Measurements from ENCODE around the gene DAPK3.
"Not testable (repeated sequence)": the region's sequence is repeated elsewhere in the genome, so short reads cannot be mapped to it uniquely, and the experiment has no call there.

DAPK3 gene

DNA sequence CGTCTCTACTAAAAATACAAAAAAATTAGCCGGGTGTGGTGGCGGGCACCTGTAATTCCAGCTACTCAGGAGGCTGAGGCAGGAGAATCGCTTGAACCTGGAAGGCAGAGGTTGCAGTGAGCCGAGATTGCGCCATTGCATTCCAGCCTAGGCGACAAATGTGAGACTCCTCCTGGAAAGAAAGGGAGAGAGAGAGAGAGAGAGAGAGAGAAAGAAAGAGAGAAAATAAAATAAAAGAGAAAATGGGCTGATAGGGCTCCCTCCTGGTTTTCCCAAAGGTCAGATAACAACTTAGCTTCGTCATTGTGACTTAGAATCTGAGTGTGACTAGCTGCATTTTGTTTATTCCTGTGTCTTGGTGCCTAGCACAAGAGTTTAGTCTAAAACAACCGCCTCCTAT lies 34.5 kb upstream of the DAPK3 start:
- peak; percentile 60 for DNase-seq (ENCODE audit: low spot score)

DNA sequence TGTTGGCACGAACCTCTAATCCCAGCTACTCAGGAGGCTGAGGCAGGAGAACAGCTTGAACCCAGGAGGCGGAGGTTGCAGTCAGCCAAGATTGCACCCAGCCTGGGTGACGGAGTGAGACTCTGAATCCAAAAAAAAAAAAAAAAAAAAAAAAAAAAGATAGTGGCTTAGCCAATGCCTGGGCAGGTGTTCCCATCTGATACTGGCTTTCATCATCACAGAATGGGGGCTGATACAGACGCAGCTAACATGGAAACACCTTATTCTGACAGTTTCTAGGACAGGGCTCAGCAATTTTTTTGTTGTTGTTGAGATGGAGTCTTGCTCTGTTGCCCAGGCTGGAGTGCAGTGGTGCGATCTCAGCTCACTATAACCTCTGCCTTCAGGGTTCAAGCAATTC lies 29.9 kb upstream of the DAPK3 start:
- DNase-seq (ENCODE audit: low spot score) = peak; percentile 32

DNA sequence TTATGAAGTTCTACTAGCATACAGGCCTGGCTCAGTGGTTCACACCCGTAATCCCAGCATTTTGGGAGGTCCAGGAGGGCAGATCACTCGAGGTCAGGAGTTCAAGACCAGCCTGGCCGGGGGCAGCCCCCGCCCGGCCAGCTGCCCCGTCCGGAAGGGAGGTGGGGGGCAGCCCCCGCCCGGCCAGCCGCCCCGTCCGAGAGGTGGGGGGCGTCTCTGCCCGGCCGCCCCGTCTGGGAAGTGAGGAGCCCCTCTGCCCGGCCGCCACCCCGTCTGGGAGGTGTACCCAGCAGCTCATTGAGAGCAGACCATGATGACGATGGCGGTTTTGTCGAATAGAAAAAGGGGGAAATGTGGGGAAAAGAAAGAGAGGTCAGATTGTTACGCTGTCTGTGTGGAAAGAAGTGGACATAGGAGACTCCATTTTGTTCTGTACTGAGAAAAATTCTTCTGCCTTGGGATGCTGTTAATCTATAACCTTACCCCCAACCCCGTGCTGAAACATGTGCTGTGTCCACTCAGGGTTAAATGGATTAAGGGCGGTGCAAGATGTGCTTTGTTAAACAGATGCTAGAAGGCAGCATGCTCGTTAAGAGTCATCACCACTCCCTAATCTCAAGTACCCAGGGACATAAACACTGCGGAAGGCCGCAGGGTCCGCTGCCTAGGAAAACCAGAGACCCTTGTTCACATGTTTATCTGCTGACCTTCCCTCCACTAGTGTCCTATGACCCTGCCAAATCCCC lies 27.9 kb upstream of the DAPK3 start:
- DNase-seq (ENCODE audit: low spot score) = not testable (repeated sequence)

DNA sequence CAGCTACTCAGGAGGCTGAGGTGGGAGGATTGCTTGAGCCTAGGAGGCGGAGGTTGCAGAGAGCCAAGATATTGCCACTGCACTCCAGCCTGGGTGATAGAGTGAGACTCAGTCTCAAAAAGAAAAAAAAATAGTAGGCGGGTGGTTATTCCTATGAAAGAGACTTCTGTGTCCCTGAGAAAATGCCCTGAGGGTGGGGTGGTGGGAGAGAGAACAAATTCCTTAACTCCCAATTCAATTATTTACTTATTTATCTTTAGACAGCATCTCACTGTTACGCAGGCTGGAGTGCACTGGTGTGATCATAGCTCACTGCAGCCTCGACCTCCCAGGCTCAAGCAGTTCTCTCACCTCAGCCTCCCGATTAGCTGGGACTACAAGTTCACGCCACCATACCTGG lies 24.7 kb upstream of the DAPK3 start:
- DNase-seq (ENCODE audit: low spot score) = no peak

DNA sequence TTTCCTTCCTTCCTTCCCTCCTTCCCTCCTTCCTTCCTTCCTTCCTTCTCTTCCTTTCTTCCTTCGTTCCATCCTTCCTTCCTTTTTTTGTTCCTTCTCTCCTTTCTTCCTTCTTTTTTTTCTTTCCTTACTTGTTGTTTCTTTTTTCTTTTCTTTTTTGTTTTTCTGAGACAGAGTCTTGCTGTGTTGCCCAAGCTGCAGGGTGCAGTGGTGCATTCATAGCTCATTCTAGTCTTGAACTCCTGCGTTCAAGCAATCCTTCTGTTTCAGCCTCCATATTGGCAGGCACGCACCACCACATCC lies 19.9 kb upstream of the DAPK3 start:
- no peak for DNase-seq (ENCODE audit: low spot score)

DNA sequence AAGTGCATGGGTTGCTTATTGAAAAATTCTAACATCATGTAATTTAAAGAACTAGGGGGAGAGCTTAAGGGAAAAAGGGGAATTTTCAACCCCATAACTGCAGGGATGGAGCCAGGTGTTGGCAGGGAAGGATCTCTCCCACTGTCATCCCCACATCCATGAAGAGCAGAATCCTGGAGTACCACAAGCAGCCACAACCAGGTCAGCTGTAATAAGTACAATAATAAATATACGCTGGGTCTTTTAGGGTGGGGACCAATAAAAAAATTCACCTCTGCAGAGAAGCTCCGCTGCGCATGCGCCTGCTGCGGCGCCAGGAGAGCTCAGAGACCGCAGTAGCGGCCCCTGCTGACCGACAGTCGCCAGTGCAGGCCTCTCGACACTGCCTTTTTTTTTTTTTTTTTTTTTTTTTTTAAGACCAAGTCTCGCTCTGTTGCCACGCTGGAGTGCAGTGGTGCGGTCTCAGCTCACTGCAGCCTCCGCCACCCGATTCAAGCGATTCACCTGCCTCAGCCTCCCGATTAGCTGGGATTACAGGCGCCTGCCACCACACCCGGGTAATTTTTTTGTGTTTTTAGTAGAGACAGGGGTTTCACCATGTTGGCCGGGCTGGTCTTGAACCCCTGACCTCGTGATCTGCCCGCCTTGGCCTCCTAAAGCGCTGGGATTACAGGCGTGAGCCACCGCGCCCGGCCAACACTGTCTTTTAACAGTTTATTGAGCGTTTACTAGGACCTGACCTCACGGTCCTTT lies 16.9 kb upstream of the DAPK3 start:
- DNase-seq (ENCODE audit: low spot score) = peak; percentile 92

DNA sequence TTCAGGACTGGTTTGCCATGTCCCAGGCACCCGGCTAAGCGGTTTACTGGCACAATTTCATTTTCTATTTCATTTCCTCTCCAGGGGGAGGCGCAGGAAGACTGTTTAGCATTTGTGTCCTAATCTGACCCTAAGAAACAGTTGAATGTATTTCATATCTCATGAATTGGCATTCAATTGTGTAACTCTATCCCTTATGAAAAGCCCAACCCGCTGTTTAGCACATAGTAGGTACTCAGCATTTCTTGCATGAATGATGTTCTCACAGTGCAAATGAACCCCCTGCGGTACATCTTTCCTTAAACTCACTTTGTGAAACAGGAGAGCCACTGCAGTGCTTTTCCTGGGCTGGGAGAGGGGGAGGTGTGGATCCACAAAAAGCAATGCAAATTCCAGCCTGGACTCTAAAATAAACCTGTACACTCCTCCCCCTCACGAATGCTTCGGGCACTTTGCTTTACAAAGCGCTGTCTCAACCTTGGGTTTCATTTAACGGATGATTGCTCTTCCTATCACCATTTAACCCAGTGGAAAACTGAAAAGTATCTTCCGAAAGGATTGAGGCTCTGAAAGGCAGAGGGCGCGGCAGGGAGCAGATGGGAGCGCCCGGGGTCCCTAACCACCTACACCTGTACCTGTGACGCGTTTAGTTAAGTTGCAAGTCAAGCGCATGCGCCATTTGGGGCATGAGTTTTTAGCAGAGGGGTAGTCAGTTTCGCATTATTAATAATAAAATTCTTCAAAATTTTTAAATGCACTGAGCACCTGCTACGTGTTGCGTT lies 15.6 kb upstream of the DAPK3 start:
- peak; percentile 88 for DNase-seq (ENCODE audit: low spot score)

DNA sequence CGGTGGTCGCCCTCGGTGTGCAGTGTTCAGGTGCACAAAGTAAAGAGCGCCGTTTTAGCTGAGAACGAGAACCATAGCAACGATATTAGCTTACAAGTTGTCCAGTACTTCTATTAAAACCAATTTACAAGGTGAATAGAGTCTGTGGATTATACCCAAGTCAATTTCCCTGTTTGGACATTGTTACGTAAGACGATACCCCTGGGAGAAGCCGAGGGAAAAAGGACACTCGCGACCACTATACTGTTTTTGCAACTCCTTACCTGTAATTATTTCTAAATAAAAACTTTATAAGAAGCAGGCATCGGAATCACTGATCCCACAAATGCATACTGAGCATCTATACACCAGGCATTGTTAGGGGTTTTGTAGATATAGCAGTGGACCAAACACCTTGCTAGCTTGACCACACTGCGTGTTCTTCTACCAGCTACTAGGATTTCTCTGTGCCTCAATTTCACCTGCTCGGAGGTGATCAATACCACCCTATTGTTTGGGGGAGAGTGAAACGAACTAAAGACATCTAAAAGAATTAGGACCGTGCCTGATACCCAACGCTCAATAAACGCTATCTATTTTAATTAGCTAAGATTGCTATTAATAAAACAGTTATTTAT lies 14.9 kb upstream of the DAPK3 start:
- no peak for DNase-seq (ENCODE audit: low spot score)

DNA sequence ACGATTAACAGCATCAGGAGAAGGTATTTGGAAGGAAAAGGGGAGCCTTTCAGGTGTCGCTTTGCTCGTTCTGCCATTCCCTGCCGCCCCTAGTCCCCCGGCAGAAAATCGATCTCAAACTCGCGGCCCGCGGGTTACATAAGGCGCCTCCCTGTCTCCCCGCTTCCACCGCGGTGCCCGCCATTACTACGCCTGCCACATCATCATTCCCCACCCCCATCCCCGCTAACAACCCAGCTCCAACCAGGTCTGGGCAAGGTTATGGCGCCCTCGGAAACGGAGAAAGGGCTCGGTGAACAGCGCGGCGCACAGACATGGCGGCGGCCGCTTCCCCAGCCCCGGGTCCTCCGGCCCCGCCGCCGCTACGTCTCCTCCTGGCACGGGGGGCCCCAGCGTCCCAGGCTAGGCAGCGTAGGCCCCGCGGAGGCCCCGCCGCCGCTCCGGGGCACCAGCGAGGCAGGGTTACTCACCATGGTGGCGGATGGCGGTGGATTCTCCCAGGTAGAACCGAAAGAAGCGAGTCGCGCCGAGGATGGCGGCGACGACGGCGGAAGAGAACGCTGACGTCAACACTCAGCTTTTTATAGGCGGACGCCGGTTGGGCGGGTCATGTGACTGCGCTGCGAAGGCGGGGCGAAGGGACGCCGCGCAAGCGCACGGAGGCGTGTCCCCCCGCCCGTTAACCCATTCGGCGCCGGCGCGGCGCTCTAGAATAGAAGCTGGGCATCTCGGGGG lies 14.2 kb upstream of the DAPK3 start, which contains the start of gene EEF2:
Gene EEF2, minus strand, starts transcription at position 556 of the 735 bp plus-strand sequence. Its CDS starts 83 bp downstream, at position 473.
- peak; percentile 96 for DNase-seq (ENCODE audit: low spot score)

DNA sequence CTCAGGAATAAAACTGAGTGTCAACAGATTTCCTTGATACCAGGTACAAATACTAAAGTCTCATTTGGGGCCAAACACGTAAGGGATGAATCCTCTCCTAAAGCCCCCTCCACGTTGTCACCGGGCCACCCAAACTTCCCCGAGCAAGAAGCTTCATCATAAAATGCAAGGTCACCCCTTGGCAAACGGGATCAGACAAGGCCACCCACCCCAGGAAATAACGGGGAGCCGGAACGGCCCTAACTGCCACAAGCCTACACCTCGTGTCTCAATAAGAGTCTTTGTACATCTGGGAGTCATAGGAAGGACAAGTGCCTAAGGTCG lies 13.6 kb upstream of the DAPK3 start:
- DNase-seq (ENCODE audit: low spot score) = no peak

DNA sequence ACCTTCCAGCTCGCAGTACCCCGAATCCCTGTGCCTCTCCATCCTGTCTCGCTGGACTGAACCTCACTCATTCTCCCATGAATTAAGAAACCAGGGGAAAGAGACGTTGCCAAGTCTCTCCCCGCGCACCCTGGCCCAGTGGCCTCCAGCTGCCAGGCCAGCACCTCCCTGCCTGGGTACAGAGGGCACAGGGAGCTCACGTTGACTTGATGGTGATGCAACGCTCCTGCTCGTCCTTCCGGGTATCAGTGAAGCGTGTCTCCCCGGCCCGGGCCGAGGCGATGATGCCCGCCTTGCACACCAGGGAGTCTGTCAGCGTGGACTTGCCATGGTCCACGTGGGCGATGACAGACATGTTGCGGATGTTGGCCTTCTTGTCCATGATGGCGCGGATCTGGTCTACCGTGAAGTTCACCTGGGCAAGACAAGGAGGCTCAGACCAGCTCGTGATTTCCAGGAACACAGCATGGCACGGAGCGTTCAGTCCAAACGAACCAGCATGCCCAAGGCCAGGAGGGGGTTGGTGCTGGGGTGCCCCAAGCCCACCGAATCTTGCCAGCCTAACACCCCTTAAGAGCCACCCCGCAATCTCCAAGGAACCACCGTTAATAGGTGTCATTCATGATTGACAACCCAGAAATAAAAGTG lies 13.2 kb upstream of the DAPK3 start:
- no peak for DNase-seq (ENCODE audit: low spot score)

DNA sequence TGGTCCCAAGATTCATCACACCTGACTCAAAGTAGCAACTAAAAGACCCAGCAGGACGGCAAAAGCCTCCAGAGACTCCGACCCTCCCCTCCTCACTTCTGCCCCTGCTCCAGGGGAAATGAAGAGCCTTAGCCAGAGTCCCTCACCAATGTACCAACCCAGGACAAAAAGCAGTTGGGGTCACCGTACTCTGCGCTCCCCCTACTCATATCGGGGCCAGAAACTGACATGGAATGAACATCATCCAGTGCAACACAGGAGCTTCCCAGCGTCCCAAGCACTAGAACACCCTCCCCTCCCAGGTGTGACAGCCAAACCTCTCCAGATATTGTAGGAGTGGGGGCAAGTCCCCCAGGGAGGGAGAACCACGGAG lies 12.6 kb upstream of the DAPK3 start:
- no peak for DNase-seq (ENCODE audit: low spot score)

DNA sequence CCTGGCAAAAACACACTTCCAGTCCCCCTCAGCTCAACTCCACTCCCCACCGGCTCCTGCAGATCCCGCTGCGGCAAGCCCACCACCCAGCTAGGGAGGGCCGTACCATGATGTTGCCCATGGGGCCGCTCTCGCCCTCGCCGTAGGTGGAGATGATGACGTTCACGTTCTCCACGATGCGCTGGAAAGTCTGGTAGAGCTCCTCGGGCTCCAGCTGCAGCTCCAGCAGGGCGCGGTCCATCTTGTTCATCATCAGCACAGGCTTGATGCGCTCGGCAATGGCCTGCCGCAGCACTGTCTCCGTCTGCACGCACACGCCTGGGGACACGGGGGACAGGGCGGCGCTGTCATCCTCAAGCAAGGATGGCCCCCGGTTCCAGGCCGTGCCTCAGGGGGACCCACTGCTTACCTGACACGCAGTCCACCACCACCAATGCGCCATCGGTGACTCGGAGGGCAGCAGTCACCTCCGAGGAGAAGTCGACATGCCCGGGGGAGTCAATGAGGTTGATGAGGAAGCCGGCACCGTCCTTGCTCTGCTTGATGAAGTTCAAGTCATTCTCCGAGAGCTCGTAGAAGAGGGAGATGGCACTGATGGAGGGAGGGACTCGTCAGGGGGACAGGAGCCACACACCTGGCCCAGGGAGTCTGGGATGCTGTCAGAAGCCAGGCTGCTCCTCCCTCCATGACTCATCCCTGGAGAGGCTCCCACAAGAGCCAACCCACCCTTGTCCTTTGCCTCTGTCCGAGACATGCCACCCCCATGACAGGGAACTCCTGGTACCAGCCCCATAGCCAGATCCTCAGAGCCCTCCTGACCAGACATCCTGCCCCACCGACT lies 12.0 kb upstream of the DAPK3 start:
- no peak for DNase-seq (ENCODE audit: low spot score)

DNA sequence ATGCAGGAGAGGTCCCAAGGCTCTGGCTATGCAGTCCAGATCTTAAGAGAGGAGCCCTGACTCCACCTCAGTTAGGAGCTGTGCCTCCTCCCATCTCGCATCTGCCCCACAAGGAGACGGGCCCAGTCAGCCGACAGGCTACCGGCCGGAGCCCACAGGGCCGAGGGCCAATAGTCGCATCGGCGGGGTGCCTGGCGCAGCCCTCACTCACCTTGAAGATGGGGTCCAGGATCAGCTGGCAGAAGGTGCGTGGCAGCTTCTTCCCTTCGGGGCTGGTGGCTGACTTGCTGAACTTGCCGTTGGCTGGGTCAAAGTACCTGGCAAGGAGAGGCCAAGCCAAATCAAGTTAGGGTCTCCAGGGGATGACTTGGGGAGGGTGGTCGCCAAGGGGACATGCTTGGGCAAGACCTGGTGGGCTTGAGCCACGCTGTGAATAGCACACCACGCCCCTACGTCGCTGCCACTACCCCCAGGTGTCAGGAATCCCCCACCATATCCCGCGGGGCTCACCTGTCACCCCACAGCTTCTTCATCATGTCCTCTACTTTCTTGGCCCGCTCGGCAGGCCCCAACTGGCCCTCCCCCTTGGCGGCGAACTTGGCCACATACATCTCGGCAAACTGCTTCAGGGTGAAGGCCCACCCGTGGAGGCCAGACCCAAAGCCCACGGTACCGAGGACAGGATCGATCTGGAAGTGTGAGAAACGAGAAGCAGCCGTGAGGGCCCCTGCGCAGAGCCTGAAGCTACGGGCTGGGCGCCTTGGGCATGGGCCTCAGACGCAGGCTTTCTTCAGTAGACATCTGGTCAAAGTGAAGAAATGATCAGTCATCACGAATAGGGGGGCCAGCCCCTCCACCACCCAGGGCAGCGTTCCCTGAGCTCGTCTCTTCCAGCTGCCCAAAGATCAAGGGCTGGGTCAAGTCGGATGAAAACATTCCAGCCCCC lies 11.1 kb upstream of the DAPK3 start:
- no peak for DNase-seq (ENCODE audit: low spot score)

DNA sequence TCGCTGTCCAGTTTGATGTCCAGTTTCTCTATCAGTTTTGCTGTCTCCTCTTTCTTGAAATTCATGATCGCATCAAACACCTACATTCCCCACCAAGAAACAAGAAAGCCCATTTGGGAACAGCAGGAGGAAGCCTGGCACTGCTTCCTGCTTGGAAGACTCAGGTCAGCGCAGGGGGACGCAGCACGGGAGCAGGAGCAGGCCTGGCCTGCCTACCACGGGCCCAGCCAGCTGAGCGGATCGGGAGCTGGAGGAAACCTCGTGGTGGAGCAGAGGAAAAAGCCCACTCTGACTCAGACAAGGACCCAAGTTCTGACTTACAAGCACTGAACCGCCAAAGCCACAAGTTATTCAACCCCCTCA lies 10.5 kb upstream of the DAPK3 start:
- no peak for DNase-seq (ENCODE audit: low spot score)

DNA sequence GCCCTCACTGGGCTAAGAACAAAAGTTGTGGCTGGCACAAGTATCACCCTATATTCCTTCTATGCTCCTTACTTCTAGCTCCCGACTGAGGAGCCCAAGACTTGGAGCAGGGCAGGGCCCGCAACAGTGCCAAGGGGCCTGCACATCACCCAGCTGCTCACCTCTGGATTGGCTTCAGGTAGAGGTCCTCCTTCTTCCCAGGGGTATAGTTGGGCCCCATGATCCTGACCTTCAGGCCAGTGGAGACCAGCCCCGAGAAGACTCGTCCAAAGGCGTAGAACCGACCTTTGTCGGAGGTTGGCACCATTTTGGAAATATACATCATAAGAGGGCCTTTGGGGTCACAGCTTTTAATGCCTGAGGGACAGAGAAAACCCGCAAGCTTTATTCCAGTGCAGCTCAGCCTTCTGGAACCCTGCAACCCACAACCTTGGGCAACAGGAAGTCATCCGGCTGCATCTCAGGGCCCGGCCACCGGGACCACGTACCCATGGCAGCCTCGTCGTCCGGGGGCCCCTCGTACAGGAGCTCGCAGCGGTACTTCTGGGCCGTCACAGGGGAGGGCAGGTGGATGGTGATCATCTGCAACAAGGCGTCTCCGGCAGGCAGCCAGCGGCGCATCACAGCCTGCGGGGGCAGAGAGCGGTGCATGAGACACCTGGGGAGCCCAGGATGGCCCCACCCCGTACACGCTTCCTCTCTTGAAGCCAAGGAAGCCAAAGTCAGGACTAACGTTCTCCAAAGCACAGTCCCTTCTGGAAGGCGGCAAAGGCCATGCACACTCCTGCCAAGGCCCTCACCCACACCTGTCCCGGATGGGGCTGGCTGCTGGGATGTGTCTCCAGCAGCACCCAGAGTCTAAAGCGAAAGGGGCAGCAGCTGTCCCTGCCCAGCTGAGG lies 9.7 kb upstream of the DAPK3 start:
- DNase-seq (ENCODE audit: low spot score) = no peak

DNA sequence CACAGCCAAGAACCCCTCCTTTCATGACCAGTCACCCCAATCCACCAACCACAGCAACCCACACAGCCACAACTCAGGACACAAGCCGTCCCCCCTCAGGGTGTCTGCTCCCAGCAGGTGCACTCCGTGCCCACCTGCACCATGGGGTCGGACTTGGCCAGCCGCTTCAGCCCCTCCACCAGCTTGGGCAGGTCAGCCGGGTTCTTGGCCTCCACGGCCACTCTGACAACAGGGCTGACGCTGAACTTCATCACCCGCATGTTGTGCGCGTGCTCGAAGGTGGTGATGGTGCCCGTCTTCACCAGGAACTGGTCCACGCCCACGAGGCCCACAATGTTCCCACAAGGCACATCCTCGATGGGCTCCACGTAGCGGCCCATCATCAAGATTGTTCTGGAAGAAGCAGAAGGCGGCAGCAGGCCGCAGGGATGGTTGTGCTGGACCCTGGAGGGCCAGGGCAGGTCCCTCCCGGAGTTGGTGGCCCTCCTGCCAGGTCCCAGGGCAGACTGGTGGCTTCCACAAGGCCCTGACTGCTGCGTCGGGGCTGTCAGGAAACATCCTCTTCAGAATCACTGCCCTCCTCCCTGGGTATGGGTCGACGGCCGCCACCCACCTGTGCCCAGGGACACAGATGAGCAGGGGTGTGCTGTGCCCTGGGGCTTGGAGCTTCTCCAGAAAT lies 8.9 kb upstream of the DAPK3 start:
- no peak for DNase-seq (ENCODE audit: low spot score)

DNA sequence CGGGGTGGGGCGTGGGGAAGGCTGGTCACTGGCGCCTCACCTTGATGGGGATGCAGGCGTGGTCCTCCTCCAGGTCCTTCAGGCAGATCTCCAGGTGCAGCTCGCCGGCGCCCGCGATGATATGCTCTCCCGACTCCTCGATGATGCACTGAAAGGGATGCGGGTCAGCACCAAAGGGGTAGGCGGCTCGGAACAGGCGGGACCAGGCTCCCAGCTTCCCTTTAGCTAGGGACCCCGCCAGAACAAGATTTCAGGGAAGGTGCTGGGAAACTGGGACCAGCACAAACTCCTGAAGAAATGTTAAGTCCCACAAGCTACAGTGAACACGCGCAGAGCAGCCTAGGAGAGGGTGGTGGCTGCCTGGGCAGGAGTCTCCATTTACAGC lies 8.4 kb upstream of the DAPK3 start:
- no peak for DNase-seq (ENCODE audit: low spot score)

Data from hematopoietic multipotent progenitor cell treated with erythropoietin and hydrocortisone succinate and interleukin-3 and kit ligand, for 15 days (in vitro differentiated cells).